ENCODE results near the gene GRK5.

Gene GRK5

GRCh38 chr10:119501690-119502089, 294.3 kb downstream of the GRK5 start:
- Histone ChIP-seq H3K9me3 (replicated peaks in 1 of 2; ENCODE audit: control insufficient read depth in 2 of 2, insufficient read depth in 1 of 2, low read depth in 1 of 2, low read length in 2 of 2) (no peaks in the 10 kb centered on the region), H2AFZ (ENCODE audit: low read length) (no peak overlapping the region), H2BK12ac (ENCODE audit: low read length) (no peak overlapping the region), H3K23ac (ENCODE audit: low read depth, low read length, poor library complexity) (no peak overlapping the region), H3K36me3 (replicated peaks in 1 of 2; ENCODE audit: control insufficient read depth in 2 of 2, insufficient read depth in 2 of 2, low read length in 2 of 2) (no peaks in the 10 kb centered on the region), H3K9ac (ENCODE audit: low read depth, low read length, poor library complexity) (no peak overlapping the region), H2BK120ac (ENCODE audit: low read depth, low read length) (no peak overlapping the region), H2BK5ac (ENCODE audit: low read length) (no peak overlapping the region), H4K91ac (ENCODE audit: low read depth, low read length, poor library complexity) (no peak overlapping the region), H3K4me1 (ENCODE audit: control insufficient read depth in 2 of 2, insufficient read depth in 1 of 2, low read depth in 1 of 2, low read length in 2 of 2) (peaks cover 6 to 7% of the 10 kb centered on the region in 2 donors), H3K27me3 (ENCODE audit: control insufficient read depth in 3 of 3, insufficient read depth in 3 of 3, low read depth in 1 of 3, low read length in 3 of 3) (peaks cover 0 to 6% (median 0%) of the 10 kb centered on the region in 3 experiments), H3K27ac (replicated peaks; ENCODE audit: low read length) (no peak overlapping the region), H3K4me2 (ENCODE audit: insufficient read depth, low read length, poor library complexity, severe bottlenecking) (no peak overlapping the region), H2BK15ac (ENCODE audit: low read length) (no peak overlapping the region), H4K8ac (ENCODE audit: low read depth, low read length) (no peak overlapping the region), H3K4ac (ENCODE audit: low read length) (no peak overlapping the region), H2AK5ac (ENCODE audit: low read depth, low read length) (no peak overlapping the region), H3K14ac (ENCODE audit: low read length) (no peak overlapping the region), H3K4me3 (ENCODE audit: low read length in 2 of 2) (no peak overlapping the region), H3K79me1 (ENCODE audit: low read depth, low read length) (no peaks in the 10 kb centered on the region), H3K18ac (ENCODE audit: low read length) (no peak overlapping the region)
- WGBS, 2 donors (ENCODE audit: extremely low coverage in 2 of 2, insufficient read length in 2 of 2, insufficient replicate concordance in 1 of 2): no CpG with 5 or more reads among the region's 2 CpGs
- no peak for DNase-seq (ENCODE audit: low spot score)

GRCh38 chr10:119502209-119502608, 294.8 kb downstream of the GRK5 start:
- H2AK5ac ChIP-seq (ENCODE audit: low read depth, low read length): peak overlapping the region; percentile 24
- H3K79me1 ChIP-seq (ENCODE audit: low read depth, low read length): no peaks in the 10 kb centered on the region
- no CpG with 5 or more reads among the region's 12 CpGs for WGBS, 2 donors (ENCODE audit: extremely low coverage in 2 of 2, insufficient read length in 2 of 2, insufficient replicate concordance in 1 of 2)
- no peak overlapping the region for H3K4me2 ChIP-seq (ENCODE audit: insufficient read depth, low read length, poor library complexity, severe bottlenecking)
- H3K4me3 ChIP-seq (ENCODE audit: low read length in 2 of 2): no peak overlapping the region
- H3K36me3 ChIP-seq (replicated peaks in 1 of 2; ENCODE audit: control insufficient read depth in 2 of 2, insufficient read depth in 2 of 2, low read length in 2 of 2): no peaks in the 10 kb centered on the region
- H3K9me3 ChIP-seq (replicated peaks in 1 of 2; ENCODE audit: control insufficient read depth in 2 of 2, insufficient read depth in 1 of 2, low read depth in 1 of 2, low read length in 2 of 2): no peaks in the 10 kb centered on the region
- H2BK12ac ChIP-seq (ENCODE audit: low read length): no peak overlapping the region
- peak overlapping the region; percentile 63 for H3K14ac ChIP-seq (ENCODE audit: low read length)
- no peak overlapping the region for H4K8ac ChIP-seq (ENCODE audit: low read depth, low read length)
- H3K4ac ChIP-seq (ENCODE audit: low read length): no peak overlapping the region
- H2BK120ac ChIP-seq (ENCODE audit: low read depth, low read length): no peak overlapping the region
- H3K27ac ChIP-seq (replicated peaks; ENCODE audit: low read length): no peak overlapping the region
- no peak overlapping the region for H2BK5ac ChIP-seq (ENCODE audit: low read length)
- H3K27me3 ChIP-seq (ENCODE audit: control insufficient read depth in 3 of 3, insufficient read depth in 3 of 3, low read depth in 1 of 3, low read length in 3 of 3): peaks cover 0 to 6% (median 0%) of the 10 kb centered on the region in 3 experiments
- H4K91ac ChIP-seq (ENCODE audit: low read depth, low read length, poor library complexity): no peak overlapping the region
- no peak overlapping the region for H3K9ac ChIP-seq (ENCODE audit: low read depth, low read length, poor library complexity)
- H3K18ac ChIP-seq (ENCODE audit: low read length): peak overlapping the region; percentile 60
- peaks cover 6% of the 10 kb centered on the region in 2 donors for H3K4me1 ChIP-seq (ENCODE audit: control insufficient read depth in 2 of 2, insufficient read depth in 1 of 2, low read depth in 1 of 2, low read length in 2 of 2)
- DNase-seq (ENCODE audit: low spot score): no peak
- H2AFZ ChIP-seq (ENCODE audit: low read length): peak overlapping the region; percentile 61
- H2BK15ac ChIP-seq (ENCODE audit: low read length): no peak overlapping the region
- no peak overlapping the region for H3K23ac ChIP-seq (ENCODE audit: low read depth, low read length, poor library complexity)

- Histone ChIP-seq H3K4me2 (ENCODE audit: insufficient read depth, low read length, poor library complexity, severe bottlenecking) (no peak overlapping the region), H3K27ac (replicated peaks; ENCODE audit: low read length) (no peak overlapping the region), H4K8ac (ENCODE audit: low read depth, low read length) (no peak overlapping the region), H3K23ac (ENCODE audit: low read depth, low read length, poor library complexity) (peak overlapping the region; percentile 12), H3K9me3 (replicated peaks in 1 of 2; ENCODE audit: control insufficient read depth in 2 of 2, insufficient read depth in 1 of 2, low read depth in 1 of 2, low read length in 2 of 2) (no peaks in the 10 kb centered on the region), H4K91ac (ENCODE audit: low read depth, low read length, poor library complexity) (no peak overlapping the region), H3K4ac (ENCODE audit: low read length) (peak overlapping the region; percentile 47), H3K79me1 (ENCODE audit: low read depth, low read length) (no peaks in the 10 kb centered on the region), H2AK5ac (ENCODE audit: low read depth, low read length) (peak overlapping the region; percentile 24), H3K18ac (ENCODE audit: low read length) (peak overlapping the region; percentile 82), H2BK120ac (ENCODE audit: low read depth, low read length) (peak overlapping the region; percentile 77), H2BK12ac (ENCODE audit: low read length) (peak overlapping the region; percentile 27), H2AFZ (ENCODE audit: low read length) (peak overlapping the region; percentile 61), H3K4me3 (ENCODE audit: low read length in 2 of 2) (peak overlapping the region in 1 of 2 donors; percentile 54), H3K4me1 (ENCODE audit: control insufficient read depth in 2 of 2, insufficient read depth in 1 of 2, low read depth in 1 of 2, low read length in 2 of 2) (peaks cover 5 to 6% of the 10 kb centered on the region in 2 donors), H3K27me3 (ENCODE audit: control insufficient read depth in 3 of 3, insufficient read depth in 3 of 3, low read depth in 1 of 3, low read length in 3 of 3) (peaks cover 0 to 6% (median 0%) of the 10 kb centered on the region in 3 experiments), H2BK5ac (ENCODE audit: low read length) (no peak overlapping the region), H3K36me3 (replicated peaks in 1 of 2; ENCODE audit: control insufficient read depth in 2 of 2, insufficient read depth in 2 of 2, low read length in 2 of 2) (no peaks in the 10 kb centered on the region), H2BK15ac (ENCODE audit: low read length) (no peak overlapping the region), H3K14ac (ENCODE audit: low read length) (peak overlapping the region; percentile 84), H3K9ac (ENCODE audit: low read depth, low read length, poor library complexity) (no peak overlapping the region)
- no peak for DNase-seq (ENCODE audit: low spot score)
- WGBS, 2 donors (ENCODE audit: extremely low coverage in 2 of 2, insufficient read length in 2 of 2, insufficient replicate concordance in 1 of 2): no CpG with 5 or more reads among the region's 19 CpGs
Observed at GRCh38 chr10:119502618-119503155, 295.3 kb downstream of the GRK5 start.

- H3K79me1 ChIP-seq (ENCODE audit: low read depth, low read length): no peaks in the 10 kb centered on the region
- no peak overlapping the region for H4K91ac ChIP-seq (ENCODE audit: low read depth, low read length, poor library complexity)
- H2BK5ac ChIP-seq (ENCODE audit: low read length): no peak overlapping the region
- no peak overlapping the region for H3K9ac ChIP-seq (ENCODE audit: low read depth, low read length, poor library complexity)
- H3K23ac ChIP-seq (ENCODE audit: low read depth, low read length, poor library complexity): no peak overlapping the region
- H3K4me2 ChIP-seq (ENCODE audit: insufficient read depth, low read length, poor library complexity, severe bottlenecking): no peak overlapping the region
- no peak overlapping the region for H3K4me3 ChIP-seq (ENCODE audit: low read length in 2 of 2)
- no CpG with 5 or more reads among the region's 5 CpGs for WGBS, 2 donors (ENCODE audit: extremely low coverage in 2 of 2, insufficient read length in 2 of 2, insufficient replicate concordance in 1 of 2)
- no peak overlapping the region for H3K18ac ChIP-seq (ENCODE audit: low read length)
- no peak overlapping the region for H2BK12ac ChIP-seq (ENCODE audit: low read length)
- H2BK15ac ChIP-seq (ENCODE audit: low read length): no peak overlapping the region
- no peak overlapping the region for H3K27ac ChIP-seq (replicated peaks; ENCODE audit: low read length)
- no peaks in the 10 kb centered on the region for H3K9me3 ChIP-seq (replicated peaks in 1 of 2; ENCODE audit: control insufficient read depth in 2 of 2, insufficient read depth in 1 of 2, low read depth in 1 of 2, low read length in 2 of 2)
- peaks cover 0 to 6% (median 0%) of the 10 kb centered on the region in 3 experiments for H3K27me3 ChIP-seq (ENCODE audit: control insufficient read depth in 3 of 3, insufficient read depth in 3 of 3, low read depth in 1 of 3, low read length in 3 of 3)
- no peak overlapping the region for H3K14ac ChIP-seq (ENCODE audit: low read length)
- H3K4ac ChIP-seq (ENCODE audit: low read length): no peak overlapping the region
- H3K4me1 ChIP-seq (ENCODE audit: control insufficient read depth in 2 of 2, insufficient read depth in 1 of 2, low read depth in 1 of 2, low read length in 2 of 2): peaks cover 5 to 6% of the 10 kb centered on the region in 2 donors
- H2BK120ac ChIP-seq (ENCODE audit: low read depth, low read length): no peak overlapping the region
- no peak for DNase-seq (ENCODE audit: low spot score)
- H2AK5ac ChIP-seq (ENCODE audit: low read depth, low read length): no peak overlapping the region
- no peak overlapping the region for H4K8ac ChIP-seq (ENCODE audit: low read depth, low read length)
- H2AFZ ChIP-seq (ENCODE audit: low read length): no peak overlapping the region
- no peaks in the 10 kb centered on the region for H3K36me3 ChIP-seq (replicated peaks in 1 of 2; ENCODE audit: control insufficient read depth in 2 of 2, insufficient read depth in 2 of 2, low read length in 2 of 2)
Observed at GRCh38 chr10:119503821-119504220, 296.4 kb downstream of the GRK5 start.
